ENCODE data around the gene HMX3.

DNA sequence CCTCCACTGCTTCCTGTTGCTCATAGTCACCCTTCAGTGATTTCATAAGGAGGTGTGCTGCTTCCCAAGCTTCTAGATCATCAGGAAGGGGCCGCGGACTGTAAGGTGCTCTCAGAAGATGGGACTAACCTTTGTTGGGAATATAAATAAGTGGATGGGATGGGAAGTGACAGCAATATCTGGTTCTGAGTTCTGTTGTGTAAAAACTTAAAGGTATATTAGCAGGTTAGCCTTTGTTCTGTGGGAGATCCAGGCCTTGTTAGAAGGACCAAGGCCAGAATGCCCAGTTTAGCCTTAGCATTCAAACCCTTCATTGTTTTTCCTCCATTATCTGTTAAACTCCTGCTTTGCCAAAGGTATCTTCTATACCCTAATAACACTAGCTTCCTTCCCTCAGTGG is 30.8 kb downstream of the HMX3 start:
- TF ChIP-seq, protein P1, sequence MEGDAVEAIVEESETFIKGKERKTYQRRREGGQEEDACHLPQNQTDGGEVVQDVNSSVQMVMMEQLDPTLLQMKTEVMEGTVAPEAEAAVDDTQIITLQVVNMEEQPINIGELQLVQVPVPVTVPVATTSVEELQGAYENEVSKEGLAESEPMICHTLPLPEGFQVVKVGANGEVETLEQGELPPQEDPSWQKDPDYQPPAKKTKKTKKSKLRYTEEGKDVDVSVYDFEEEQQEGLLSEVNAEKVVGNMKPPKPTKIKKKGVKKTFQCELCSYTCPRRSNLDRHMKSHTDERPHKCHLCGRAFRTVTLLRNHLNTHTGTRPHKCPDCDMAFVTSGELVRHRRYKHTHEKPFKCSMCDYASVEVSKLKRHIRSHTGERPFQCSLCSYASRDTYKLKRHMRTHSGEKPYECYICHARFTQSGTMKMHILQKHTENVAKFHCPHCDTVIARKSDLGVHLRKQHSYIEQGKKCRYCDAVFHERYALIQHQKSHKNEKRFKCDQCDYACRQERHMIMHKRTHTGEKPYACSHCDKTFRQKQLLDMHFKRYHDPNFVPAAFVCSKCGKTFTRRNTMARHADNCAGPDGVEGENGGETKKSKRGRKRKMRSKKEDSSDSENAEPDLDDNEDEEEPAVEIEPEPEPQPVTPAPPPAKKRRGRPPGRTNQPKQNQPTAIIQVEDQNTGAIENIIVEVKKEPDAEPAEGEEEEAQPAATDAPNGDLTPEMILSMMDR (IDR thresholded peaks at IDR 0.05; ENCODE audit: poor library complexity, severe bottlenecking): no peak
- TF ChIP-seq, protein P2, sequence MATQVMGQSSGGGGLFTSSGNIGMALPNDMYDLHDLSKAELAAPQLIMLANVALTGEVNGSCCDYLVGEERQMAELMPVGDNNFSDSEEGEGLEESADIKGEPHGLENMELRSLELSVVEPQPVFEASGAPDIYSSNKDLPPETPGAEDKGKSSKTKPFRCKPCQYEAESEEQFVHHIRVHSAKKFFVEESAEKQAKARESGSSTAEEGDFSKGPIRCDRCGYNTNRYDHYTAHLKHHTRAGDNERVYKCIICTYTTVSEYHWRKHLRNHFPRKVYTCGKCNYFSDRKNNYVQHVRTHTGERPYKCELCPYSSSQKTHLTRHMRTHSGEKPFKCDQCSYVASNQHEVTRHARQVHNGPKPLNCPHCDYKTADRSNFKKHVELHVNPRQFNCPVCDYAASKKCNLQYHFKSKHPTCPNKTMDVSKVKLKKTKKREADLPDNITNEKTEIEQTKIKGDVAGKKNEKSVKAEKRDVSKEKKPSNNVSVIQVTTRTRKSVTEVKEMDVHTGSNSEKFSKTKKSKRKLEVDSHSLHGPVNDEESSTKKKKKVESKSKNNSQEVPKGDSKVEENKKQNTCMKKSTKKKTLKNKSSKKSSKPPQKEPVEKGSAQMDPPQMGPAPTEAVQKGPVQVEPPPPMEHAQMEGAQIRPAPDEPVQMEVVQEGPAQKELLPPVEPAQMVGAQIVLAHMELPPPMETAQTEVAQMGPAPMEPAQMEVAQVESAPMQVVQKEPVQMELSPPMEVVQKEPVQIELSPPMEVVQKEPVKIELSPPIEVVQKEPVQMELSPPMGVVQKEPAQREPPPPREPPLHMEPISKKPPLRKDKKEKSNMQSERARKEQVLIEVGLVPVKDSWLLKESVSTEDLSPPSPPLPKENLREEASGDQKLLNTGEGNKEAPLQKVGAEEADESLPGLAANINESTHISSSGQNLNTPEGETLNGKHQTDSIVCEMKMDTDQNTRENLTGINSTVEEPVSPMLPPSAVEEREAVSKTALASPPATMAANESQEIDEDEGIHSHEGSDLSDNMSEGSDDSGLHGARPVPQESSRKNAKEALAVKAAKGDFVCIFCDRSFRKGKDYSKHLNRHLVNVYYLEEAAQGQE (IDR thresholded peaks at IDR 0.05; ENCODE audit: borderline replicate concordance): no peak
- TF ChIP-seq POLR2AphosphoS5 (IDR thresholded peaks at IDR 0.05) (no peak), EZH2 (IDR thresholded peaks at IDR 0.05; ENCODE audit: borderline replicate concordance, insufficient read depth, low read length, poor library complexity, severe bottlenecking) (no peak), SMC3 (conservative IDR thresholded peaks at IDR 0.05; ENCODE audit: poor library complexity) (no peak)
